G401 (cell line): Measurements from ENCODE around the gene TNXB. TPM values are rescaled to one million over a fixed set of nuclear protein-coding genes. Genes with fewer than 3 reads are reported as not detected.
"Not testable (repeated sequence)": the region's sequence is repeated elsewhere in the genome, so short reads cannot be mapped to it uniquely, and the experiment has no call there.

Source experiments
- DNase-seq: peaks from one replicate; pipeline ENCODE4 v3.0.0-alpha.2; 2015; ENCODE audit warnings: low spot score
- in situ Hi-C: cut with HindIII; loops from 2 replicates; pipeline ENCODE4 v1.10.0; 2016; ENCODE audit warnings: low sequenced_read_pairs, mixed read lengths
- total RNA-seq: library from RNA; depleted of rRNA; stranded (reverse); fragments of >200 nt; shearing (Covaris generic); gene quantifications from 2 replicates; pipeline ENCODE4 v1.2.3, GENCODE V29; 2014

Gene TNXB
- total RNA-seq, 1 experiment from 2014 or later = not detected

- DNase-seq = no peak
- in situ Hi-C loops = no loop called here
These were observed 62.1 kb downstream of the TNXB start for GRCh38 chr6:32047084-32047478.

GRCh38 chr6:32046450-32047083 is 62.6 kb downstream of the TNXB start:
- no peak for DNase-seq
- in situ Hi-C loops = no loop called here

GRCh38 chr6:32045811-32046449 is 63.2 kb downstream of the TNXB start:
- DNase-seq = no peak
- in situ Hi-C loops = no loop called here

- not testable (repeated sequence) for DNase-seq
These were observed 64.2 kb downstream of the TNXB start for GRCh38 chr6:32044916-32045315.

GRCh38 chr6:32043589-32044380 is 65.4 kb downstream of the TNXB start:
- in situ Hi-C loops, DNase-seq: not testable (repeated sequence)

More at GRCh38 chr6:32044916-32045315, 64.2 kb downstream of the TNXB start:
- in situ Hi-C loops = not testable (repeated sequence)

- in situ Hi-C loops, DNase-seq: not testable (repeated sequence)
These were observed 66.9 kb downstream of the TNXB start for GRCh38 chr6:32042276-32042675.

GRCh38 chr6:32041385-32041784 is 67.8 kb downstream of the TNXB start:
- DNase-seq, in situ Hi-C loops: not testable (repeated sequence)

GRCh38 chr6:32041050-32041321 is 68.2 kb downstream of the TNXB start:
- in situ Hi-C loops, DNase-seq: not testable (repeated sequence)

GRCh38 chr6:32040299-32041049 is 68.7 kb downstream of the TNXB start:
- in situ Hi-C loops, DNase-seq: not testable (repeated sequence)

- DNase-seq, in situ Hi-C loops: not testable (repeated sequence)
These were observed 69.5 kb downstream of the TNXB start for GRCh38 chr6:32039321-32040274.

GRCh38 chr6:32038878-32039277 is 70.3 kb downstream of the TNXB start:
- in situ Hi-C loops, DNase-seq: not testable (repeated sequence)

- DNase-seq, in situ Hi-C loops: not testable (repeated sequence)
These were observed 71.3 kb downstream of the TNXB start, which contains the start of gene CYP21A2 for GRCh38 chr6:32037598-32038524. TSS of gene CYP21A2 (plus strand) at chr6:32038415. CDS start at chr6:32038423, 8 bp downstream.

- in situ Hi-C loops, DNase-seq: not testable (repeated sequence)
These were observed 72.0 kb downstream of the TNXB start for GRCh38 chr6:32037136-32037535.

GRCh38 chr6:32035283-32036013 is 73.7 kb downstream of the TNXB start:
- in situ Hi-C loops, DNase-seq: not testable (repeated sequence)

- in situ Hi-C loops, DNase-seq: not testable (repeated sequence)
These were observed 79.6 kb downstream of the TNXB start for GRCh38 chr6:32029553-32029952.

- in situ Hi-C loops, DNase-seq: not testable (repeated sequence)
These were observed 80.5 kb downstream of the TNXB start for GRCh38 chr6:32028631-32029030.

GRCh38 chr6:32022100-32022499 is 87.0 kb downstream of the TNXB start:
- DNase-seq, in situ Hi-C loops: not testable (repeated sequence)
